Vagina (tissue), 2 donors: ENCODE measurements around the gene CAPN3. TPM values are rescaled to one million over a fixed set of nuclear protein-coding genes. Genes with fewer than 3 reads are reported as not detected.

Experiments
- DNase-seq, 2 donors: peaks; one replicate each; pipeline ENCODE4 v3.0.0-alpha.2; 2017; ENCODE audit errors: extremely low spot score in 2 of 2
- H3K27ac ChIP-seq: fragments of 200-600 bp; sonication (generic); one replicate; pipeline ENCODE4 v1.5.1; 2019
- H3K27me3 ChIP-seq: fragments of 200-600 bp; sonication (generic); one replicate; pipeline ENCODE4 v1.5.1; 2019
- H3K36me3 ChIP-seq, 2 donors: fragments of 200-600 bp; sonication (generic); one replicate each; pipeline ENCODE4 v1.5.1; 2017 to 2019
- H3K4me1 ChIP-seq: fragments of 200-600 bp; sonication (generic); one replicate; pipeline ENCODE4 v1.5.1; 2019
- H3K4me3 ChIP-seq, 2 donors: fragments of 200-600 bp; sonication (generic); 1 replicate in 1 of 2; 2 replicates in 1 of 2; pipeline ENCODE4 v1.5.1; 2016 to 2019
- H3K9me3 ChIP-seq: fragments of 200-600 bp; sonication (generic); one replicate; pipeline ENCODE4 v1.5.1; 2019
- POLR2A ChIP-seq, 2 donors: fragments of 450-650 bp; IDR thresholded peaks; one replicate each; pipeline ENCODE4 v1.6.1; 2017; ENCODE audit warnings: antibody characterized with exemption in 2 of 2, mild to moderate bottlenecking in 2 of 2, moderate library complexity in 2 of 2
- POLR2AphosphoS5 ChIP-seq, 2 donors: sonication (generic); formaldehyde crosslinking; IDR thresholded peaks; one replicate each; pipeline ENCODE4 v1.9.0; 2017; ENCODE audit warnings: antibody characterized with exemption in 2 of 2, mild to moderate bottlenecking in 2 of 2, low read depth in 1 of 2; ENCODE audit not compliant: insufficient read depth in 1 of 2
- intact Hi-C: fragments of 100-400 bp; cut with DNase I; formaldehyde crosslinking; loops from one replicate; pipeline ENCODE4 v1.15.1; 2023
- total RNA-seq: library from RNA; depleted of rRNA; stranded (reverse); fragments of >200 nt; gene quantifications from one replicate; pipeline ENCODE4 v1.2.3, GENCODE V29; 2016
- TF ChIP-seq, protein P1 (sequence below), 3 experiments: fragments of 450-650 bp in 2 of 3; fragments of 200-600 bp in 1 of 3; sonication (generic) in 1 of 3; IDR thresholded peaks; one replicate each; pipeline ENCODE4 v1.5.1; 2017 to 2019; ENCODE audit warnings: antibody characterized with exemption in 3 of 3, mild to moderate bottlenecking in 2 of 3, moderate library complexity in 2 of 3

The CAPN3 gene
- total RNA-seq, 1 donor from 2014 or later: 18.4 TPM

- H3K36me3 ChIP-seq: no peaks in the 10 kb centered on the region
- TF ChIP-seq, protein P1, sequence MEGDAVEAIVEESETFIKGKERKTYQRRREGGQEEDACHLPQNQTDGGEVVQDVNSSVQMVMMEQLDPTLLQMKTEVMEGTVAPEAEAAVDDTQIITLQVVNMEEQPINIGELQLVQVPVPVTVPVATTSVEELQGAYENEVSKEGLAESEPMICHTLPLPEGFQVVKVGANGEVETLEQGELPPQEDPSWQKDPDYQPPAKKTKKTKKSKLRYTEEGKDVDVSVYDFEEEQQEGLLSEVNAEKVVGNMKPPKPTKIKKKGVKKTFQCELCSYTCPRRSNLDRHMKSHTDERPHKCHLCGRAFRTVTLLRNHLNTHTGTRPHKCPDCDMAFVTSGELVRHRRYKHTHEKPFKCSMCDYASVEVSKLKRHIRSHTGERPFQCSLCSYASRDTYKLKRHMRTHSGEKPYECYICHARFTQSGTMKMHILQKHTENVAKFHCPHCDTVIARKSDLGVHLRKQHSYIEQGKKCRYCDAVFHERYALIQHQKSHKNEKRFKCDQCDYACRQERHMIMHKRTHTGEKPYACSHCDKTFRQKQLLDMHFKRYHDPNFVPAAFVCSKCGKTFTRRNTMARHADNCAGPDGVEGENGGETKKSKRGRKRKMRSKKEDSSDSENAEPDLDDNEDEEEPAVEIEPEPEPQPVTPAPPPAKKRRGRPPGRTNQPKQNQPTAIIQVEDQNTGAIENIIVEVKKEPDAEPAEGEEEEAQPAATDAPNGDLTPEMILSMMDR (IDR thresholded peaks at IDR 0.05): no peak
- no peak for TF ChIP-seq POLR2AphosphoS5 (IDR thresholded peaks at IDR 0.05; ENCODE audit: insufficient read depth in 1 of 2, low read depth in 1 of 2)
- TF ChIP-seq POLR2A (IDR thresholded peaks at IDR 0.05): no peak
- no peaks in the 10 kb centered on the region for H3K27me3 ChIP-seq
- H3K4me3 ChIP-seq: no peak overlapping the region
- H3K27ac ChIP-seq: no peak overlapping the region
- intact Hi-C loops: no loop called here
- no peak for DNase-seq
- no peaks in the 10 kb centered on the region for H3K9me3 ChIP-seq
- H3K4me1 ChIP-seq: no peaks in the 10 kb centered on the region
Measured at GRCh38 chr15:42364529-42364928, 5.2 kb downstream of the CAPN3 start.

GRCh38 chr15:42365921-42366550 lies 6.7 kb downstream of the CAPN3 start:
- no peak for DNase-seq
- H3K27me3 ChIP-seq: no peaks in the 10 kb centered on the region
- intact Hi-C loops: no loop called here
- no peaks in the 10 kb centered on the region for H3K36me3 ChIP-seq
- H3K9me3 ChIP-seq: no peaks in the 10 kb centered on the region
- no peak overlapping the region for H3K27ac ChIP-seq
- TF ChIP-seq, protein P1 (IDR thresholded peaks at IDR 0.05): no peak
- TF ChIP-seq POLR2AphosphoS5 (IDR thresholded peaks at IDR 0.05; ENCODE audit: insufficient read depth in 1 of 2, low read depth in 1 of 2): no peak
- no peak for TF ChIP-seq POLR2A (IDR thresholded peaks at IDR 0.05)
- no peaks in the 10 kb centered on the region for H3K4me1 ChIP-seq
- H3K4me3 ChIP-seq: no peak overlapping the region

- intact Hi-C loops: no loop called here
- TF ChIP-seq POLR2AphosphoS5 (IDR thresholded peaks at IDR 0.05; ENCODE audit: insufficient read depth in 1 of 2, low read depth in 1 of 2) (no peak), POLR2A (IDR thresholded peaks at IDR 0.05) (no peak)
- TF ChIP-seq, protein P1 (IDR thresholded peaks at IDR 0.05): no peak
- no peaks in the 10 kb centered on the region for H3K4me1 ChIP-seq
Measured at GRCh38 chr15:42367041-42367440, 7.7 kb downstream of the CAPN3 start.

GRCh38 chr15:42368096-42368495 lies 8.8 kb downstream of the CAPN3 start:
- Histone ChIP-seq H3K27ac (no peak overlapping the region), H3K4me3 (no peak overlapping the region), H3K36me3 (no peaks in the 10 kb centered on the region), H3K9me3 (no peaks in the 10 kb centered on the region), H3K4me1 (no peaks in the 10 kb centered on the region), H3K27me3 (no peaks in the 10 kb centered on the region)
- TF ChIP-seq POLR2AphosphoS5 (IDR thresholded peaks at IDR 0.05; ENCODE audit: insufficient read depth in 1 of 2, low read depth in 1 of 2) (no peak), POLR2A (IDR thresholded peaks at IDR 0.05) (no peak)
- TF ChIP-seq, protein P1 (IDR thresholded peaks at IDR 0.05): no peak
- no peak for DNase-seq
- intact Hi-C loops: no loop called here

More at GRCh38 chr15:42367041-42367440, 7.7 kb downstream of the CAPN3 start:
- no peak overlapping the region for H3K4me3 ChIP-seq
- H3K27me3 ChIP-seq: no peaks in the 10 kb centered on the region
- DNase-seq: no peak
- no peak overlapping the region for H3K27ac ChIP-seq
- H3K9me3 ChIP-seq: no peaks in the 10 kb centered on the region
- H3K36me3 ChIP-seq: no peaks in the 10 kb centered on the region

- Histone ChIP-seq H3K27me3 (no peaks in the 10 kb centered on the region), H3K4me3 (no peak overlapping the region), H3K9me3 (no peaks in the 10 kb centered on the region), H3K36me3 (no peaks in the 10 kb centered on the region), H3K4me1 (no peaks in the 10 kb centered on the region), H3K27ac (no peak overlapping the region)
- DNase-seq: no peak
- TF ChIP-seq POLR2A (IDR thresholded peaks at IDR 0.05) (no peak), POLR2AphosphoS5 (IDR thresholded peaks at IDR 0.05; ENCODE audit: insufficient read depth in 1 of 2, low read depth in 1 of 2) (no peak)
- TF ChIP-seq, protein P1 (IDR thresholded peaks at IDR 0.05): no peak
- intact Hi-C loops: no loop called here
Measured at GRCh38 chr15:42371096-42371495, 11.8 kb downstream of the CAPN3 start.
